Measurements from ENCODE around the gene CNTNAP2.
"Not testable (repeated sequence)": the region's sequence is repeated elsewhere in the genome, so short reads cannot be mapped to it uniquely, and the experiment has no call there.

The CNTNAP2 gene

GRCh38 chr7:148330124-148330818 lies 2213.7 kb downstream of the CNTNAP2 start:
- in situ Hi-C loops (cut with HindIII; ENCODE audit: low pct_unique_long_range_greater_than_20kb, low sequenced_read_pairs), result no loop called here
- DNase-seq (ENCODE audit: low read depth in 1 of 2, low spot score in 1 of 2), result no peak
- TF ChIP-seq JUND (IDR thresholded peaks at IDR 0.05; ENCODE audit: low read depth), result no peak

GRCh38 chr7:148330822-148331221 lies 2214.2 kb downstream of the CNTNAP2 start:
- no peak for DNase-seq (ENCODE audit: low read depth in 1 of 2, low spot score in 1 of 2)
- in situ Hi-C loops (cut with HindIII; ENCODE audit: low pct_unique_long_range_greater_than_20kb, low sequenced_read_pairs), result no loop called here
- no peak for TF ChIP-seq JUND (IDR thresholded peaks at IDR 0.05; ENCODE audit: low read depth)

- in situ Hi-C loops (cut with HindIII; ENCODE audit: low pct_unique_long_range_greater_than_20kb, low sequenced_read_pairs); DNase-seq (ENCODE audit: low read depth in 1 of 2, low spot score in 1 of 2): not testable (repeated sequence)
These were observed 2214.9 kb downstream of the CNTNAP2 start for GRCh38 chr7:148331456-148331855.

GRCh38 chr7:148332191-148333186 lies 2215.9 kb downstream of the CNTNAP2 start:
- DNase-seq (ENCODE audit: low read depth in 1 of 2, low spot score in 1 of 2), result no peak
- in situ Hi-C loops (cut with HindIII; ENCODE audit: low pct_unique_long_range_greater_than_20kb, low sequenced_read_pairs), result no loop called here
- no peak for TF ChIP-seq JUND (IDR thresholded peaks at IDR 0.05; ENCODE audit: low read depth)

GRCh38 chr7:148334441-148334956 lies 2217.9 kb downstream of the CNTNAP2 start:
- TF ChIP-seq JUND (IDR thresholded peaks at IDR 0.05; ENCODE audit: low read depth), result no peak
- in situ Hi-C loops (cut with HindIII; ENCODE audit: low pct_unique_long_range_greater_than_20kb, low sequenced_read_pairs), result no loop called here
- no peak for DNase-seq (ENCODE audit: low read depth in 1 of 2, low spot score in 1 of 2)

- TF ChIP-seq JUND (IDR thresholded peaks at IDR 0.05; ENCODE audit: low read depth), result no peak
These were observed 2218.5 kb downstream of the CNTNAP2 start for GRCh38 chr7:148334959-148335577.

GRCh38 chr7:148335790-148336189 lies 2219.2 kb downstream of the CNTNAP2 start:
- in situ Hi-C loops (cut with HindIII; ENCODE audit: low pct_unique_long_range_greater_than_20kb, low sequenced_read_pairs), result no loop called here
- no peak for DNase-seq (ENCODE audit: low read depth in 1 of 2, low spot score in 1 of 2)
- TF ChIP-seq JUND (IDR thresholded peaks at IDR 0.05; ENCODE audit: low read depth), result no peak

More at GRCh38 chr7:148334959-148335577, 2218.5 kb downstream of the CNTNAP2 start:
- in situ Hi-C loops (cut with HindIII; ENCODE audit: low pct_unique_long_range_greater_than_20kb, low sequenced_read_pairs), result no loop called here
- peak in 1 of 2 experiments; percentile 7 for DNase-seq (ENCODE audit: low read depth in 1 of 2, low spot score in 1 of 2)

GRCh38 chr7:148336411-148336810 lies 2219.8 kb downstream of the CNTNAP2 start:
- TF ChIP-seq JUND (IDR thresholded peaks at IDR 0.05; ENCODE audit: low read depth), result no peak
- in situ Hi-C loops (cut with HindIII; ENCODE audit: low pct_unique_long_range_greater_than_20kb, low sequenced_read_pairs), result no loop called here
- no peak for DNase-seq (ENCODE audit: low read depth in 1 of 2, low spot score in 1 of 2)

- TF ChIP-seq JUND (IDR thresholded peaks at IDR 0.05; ENCODE audit: low read depth), result no peak
- in situ Hi-C loops (cut with HindIII; ENCODE audit: low pct_unique_long_range_greater_than_20kb, low sequenced_read_pairs), result no loop called here
- no peak for DNase-seq (ENCODE audit: low read depth in 1 of 2, low spot score in 1 of 2)
These were observed 2220.8 kb downstream of the CNTNAP2 start for GRCh38 chr7:148337246-148337965.

GRCh38 chr7:148337995-148338747 lies 2221.6 kb downstream of the CNTNAP2 start:
- DNase-seq (ENCODE audit: low read depth in 1 of 2, low spot score in 1 of 2), result no peak
- TF ChIP-seq JUND (IDR thresholded peaks at IDR 0.05; ENCODE audit: low read depth), result no peak
- in situ Hi-C loops (cut with HindIII; ENCODE audit: low pct_unique_long_range_greater_than_20kb, low sequenced_read_pairs), result no loop called here

Data from T47D (cell line).